Measurements from ENCODE around the gene TSKU.

DNA sequence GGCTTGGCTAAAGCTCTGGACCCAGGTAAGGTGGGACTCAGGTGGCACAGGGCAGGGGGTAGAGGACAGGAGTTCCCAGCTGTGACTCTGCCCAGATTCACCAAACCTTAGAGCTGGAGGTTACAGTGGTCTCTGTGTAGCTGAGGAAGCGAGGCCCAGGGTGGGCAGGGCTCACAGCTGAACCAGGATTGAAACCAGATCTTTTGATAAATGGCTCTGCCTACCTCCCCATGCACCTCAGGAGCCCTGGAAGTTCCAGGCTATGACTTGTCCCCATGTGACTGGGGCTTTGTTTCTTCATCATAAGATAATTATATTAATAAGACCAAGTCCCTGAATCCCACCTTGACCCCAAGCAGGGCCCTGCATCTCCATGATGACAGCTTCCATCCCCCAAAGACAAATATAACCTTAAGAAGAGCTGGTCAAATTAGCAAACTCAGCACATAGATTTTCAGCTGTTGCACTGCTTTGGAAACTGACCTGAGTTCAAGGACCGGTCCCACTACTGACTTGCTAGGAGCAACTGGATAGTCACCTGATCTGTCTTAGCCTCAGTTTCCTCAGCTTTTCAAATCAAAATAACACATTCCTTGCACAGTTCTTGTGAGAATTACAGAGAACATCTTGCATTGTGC is 21.3 kb upstream of the TSKU start:
- no peak for TF ChIP-seq POLR2A (IDR thresholded peaks at IDR 0.05; ENCODE audit: low read length)
- no peak for TF ChIP-seq GATA1 (IDR thresholded peaks at IDR 0.05; ENCODE audit: low read depth, low read length)
